GM20000 (cell line): Measurements from ENCODE around the gene NSG1.

Source experiments
- DNase-seq: peaks from one replicate; pipeline ENCODE4 v3.0.0; 2012; ENCODE audit warnings: low spot score
- TF ChIP-seq, protein P1 (sequence below): IDR thresholded peaks from 2 replicates; pipeline ENCODE4 v1.5.1; 2012; ENCODE audit warnings: mild to moderate bottlenecking, control low read depth; ENCODE audit errors: extremely low read depth, missing control alignments

The NSG1 gene

DNA sequence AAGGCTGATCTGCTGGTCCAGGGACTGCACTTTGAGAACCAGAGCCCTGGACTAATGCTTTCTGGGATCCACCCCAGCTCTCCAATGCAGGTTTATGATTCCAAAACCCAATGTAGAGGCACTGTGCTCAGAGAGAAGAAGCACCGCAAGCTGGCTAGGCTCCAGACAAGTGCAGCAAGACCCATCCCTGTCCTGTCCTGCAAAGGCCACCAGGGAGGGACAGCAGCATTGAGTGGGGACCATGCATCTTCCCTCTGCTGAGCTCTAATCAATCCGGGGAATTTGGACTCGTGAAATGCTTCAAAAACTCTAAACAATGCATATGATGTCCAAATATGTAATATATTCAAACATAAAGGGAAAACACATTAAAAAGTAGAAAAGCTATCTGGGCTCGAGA is 10.8 kb upstream of the NSG1 start:
- DNase-seq, result no peak
- TF ChIP-seq, protein P1, sequence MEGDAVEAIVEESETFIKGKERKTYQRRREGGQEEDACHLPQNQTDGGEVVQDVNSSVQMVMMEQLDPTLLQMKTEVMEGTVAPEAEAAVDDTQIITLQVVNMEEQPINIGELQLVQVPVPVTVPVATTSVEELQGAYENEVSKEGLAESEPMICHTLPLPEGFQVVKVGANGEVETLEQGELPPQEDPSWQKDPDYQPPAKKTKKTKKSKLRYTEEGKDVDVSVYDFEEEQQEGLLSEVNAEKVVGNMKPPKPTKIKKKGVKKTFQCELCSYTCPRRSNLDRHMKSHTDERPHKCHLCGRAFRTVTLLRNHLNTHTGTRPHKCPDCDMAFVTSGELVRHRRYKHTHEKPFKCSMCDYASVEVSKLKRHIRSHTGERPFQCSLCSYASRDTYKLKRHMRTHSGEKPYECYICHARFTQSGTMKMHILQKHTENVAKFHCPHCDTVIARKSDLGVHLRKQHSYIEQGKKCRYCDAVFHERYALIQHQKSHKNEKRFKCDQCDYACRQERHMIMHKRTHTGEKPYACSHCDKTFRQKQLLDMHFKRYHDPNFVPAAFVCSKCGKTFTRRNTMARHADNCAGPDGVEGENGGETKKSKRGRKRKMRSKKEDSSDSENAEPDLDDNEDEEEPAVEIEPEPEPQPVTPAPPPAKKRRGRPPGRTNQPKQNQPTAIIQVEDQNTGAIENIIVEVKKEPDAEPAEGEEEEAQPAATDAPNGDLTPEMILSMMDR, result no peak

DNA sequence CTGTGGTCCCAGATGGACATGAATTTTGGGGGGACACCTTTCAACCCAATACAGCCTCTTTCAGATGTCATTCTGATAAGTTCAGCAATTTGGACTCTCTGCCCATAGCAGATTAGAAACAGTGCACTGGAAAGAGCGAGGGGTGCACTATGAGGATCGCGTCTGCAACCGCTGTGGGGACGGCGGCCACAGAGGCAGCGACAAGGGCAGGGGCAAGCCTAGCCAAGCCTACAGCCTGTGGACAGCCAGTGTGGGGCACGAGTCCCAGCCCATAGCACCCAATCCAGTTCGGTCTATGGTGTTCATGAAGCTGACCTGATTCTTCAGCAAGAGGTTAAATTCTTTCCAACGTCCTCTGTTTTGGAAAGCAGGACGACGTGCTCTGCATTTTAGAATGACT is 9.7 kb upstream of the NSG1 start:
- DNase-seq, result no peak
- TF ChIP-seq, protein P1, result no peak

DNA sequence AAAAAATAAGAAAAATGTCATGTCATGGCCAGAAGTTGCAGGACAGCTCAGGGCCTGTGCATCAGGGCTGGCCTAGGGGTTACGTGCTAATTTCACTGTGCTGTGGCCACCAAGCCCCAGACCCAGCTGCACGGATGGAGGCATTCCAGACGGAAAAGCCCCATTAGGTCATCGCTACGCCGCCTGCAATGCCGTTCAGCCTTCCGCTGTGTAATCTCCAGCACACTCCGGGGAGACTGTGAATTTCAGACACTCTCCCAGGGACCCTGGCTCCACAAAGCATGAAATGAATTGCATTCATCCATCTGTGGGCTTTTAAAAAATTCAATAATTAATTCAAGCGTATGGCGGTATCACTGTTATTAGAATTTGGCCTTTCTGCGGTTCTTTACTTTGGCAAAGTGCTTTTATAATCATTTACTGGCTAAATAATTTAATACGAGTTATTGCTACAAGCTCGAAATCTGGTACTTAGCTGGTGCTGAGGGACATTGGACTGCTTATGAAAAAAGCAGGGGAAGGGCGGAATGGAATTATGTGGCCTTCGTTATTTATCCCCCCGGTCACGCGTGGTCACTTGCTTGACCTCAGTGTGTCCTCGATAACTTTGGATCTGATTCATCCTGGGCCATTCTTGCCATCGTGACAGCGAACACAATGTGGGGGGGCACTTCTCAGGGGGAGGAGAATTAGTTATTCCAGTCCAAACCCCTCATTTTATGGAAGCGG is 9.0 kb upstream of the NSG1 start:
- TF ChIP-seq, protein P1, result no peak
- DNase-seq, result no peak

- TF ChIP-seq, protein P1, result no peak
- DNase-seq, result no peak
Measured at GRCh38 chr4:4379540-4380087, 7.3 kb upstream of the NSG1 start.

DNA sequence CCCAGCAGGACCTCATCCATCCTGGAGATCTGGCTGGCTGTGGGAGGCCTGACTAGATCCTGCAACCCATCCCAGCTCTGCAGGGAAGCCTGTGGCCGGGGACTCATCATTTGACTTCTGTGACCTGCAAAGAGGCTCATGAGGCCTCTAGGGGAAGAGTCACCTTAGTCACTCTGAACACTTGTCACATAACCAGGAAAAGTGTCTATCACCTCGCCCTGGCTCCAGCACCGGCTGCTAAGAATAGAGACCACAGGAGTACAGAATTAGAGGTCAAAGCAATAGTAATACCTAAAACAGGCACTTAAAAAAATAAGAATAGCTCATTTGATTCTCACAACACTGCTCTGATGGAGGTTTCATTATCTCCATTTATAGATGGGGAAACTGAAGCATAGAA is 3.8 kb upstream of the NSG1 start:
- no peak for DNase-seq
- TF ChIP-seq, protein P1, result no peak

DNA sequence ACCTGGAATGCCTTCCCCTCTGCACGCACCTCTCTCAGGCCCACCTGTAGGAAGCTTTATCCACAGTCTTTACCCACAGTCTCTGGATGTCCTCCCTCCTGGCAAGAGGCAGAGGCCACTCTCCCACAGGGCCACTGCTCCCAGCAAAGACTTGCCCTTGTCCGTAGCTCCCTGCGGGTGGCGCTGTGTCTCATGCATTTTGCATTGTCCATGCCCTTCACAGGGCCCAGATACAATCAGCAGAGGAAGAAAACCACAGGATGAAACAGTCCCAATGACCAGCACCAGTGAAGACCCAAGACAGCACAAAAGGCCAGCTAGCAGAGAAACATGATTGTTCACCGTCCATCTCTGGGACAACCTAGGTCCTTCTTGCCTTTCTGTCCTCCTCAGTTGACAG is 2.1 kb upstream of the NSG1 start:
- TF ChIP-seq, protein P1, result no peak
- DNase-seq, result no peak

DNA sequence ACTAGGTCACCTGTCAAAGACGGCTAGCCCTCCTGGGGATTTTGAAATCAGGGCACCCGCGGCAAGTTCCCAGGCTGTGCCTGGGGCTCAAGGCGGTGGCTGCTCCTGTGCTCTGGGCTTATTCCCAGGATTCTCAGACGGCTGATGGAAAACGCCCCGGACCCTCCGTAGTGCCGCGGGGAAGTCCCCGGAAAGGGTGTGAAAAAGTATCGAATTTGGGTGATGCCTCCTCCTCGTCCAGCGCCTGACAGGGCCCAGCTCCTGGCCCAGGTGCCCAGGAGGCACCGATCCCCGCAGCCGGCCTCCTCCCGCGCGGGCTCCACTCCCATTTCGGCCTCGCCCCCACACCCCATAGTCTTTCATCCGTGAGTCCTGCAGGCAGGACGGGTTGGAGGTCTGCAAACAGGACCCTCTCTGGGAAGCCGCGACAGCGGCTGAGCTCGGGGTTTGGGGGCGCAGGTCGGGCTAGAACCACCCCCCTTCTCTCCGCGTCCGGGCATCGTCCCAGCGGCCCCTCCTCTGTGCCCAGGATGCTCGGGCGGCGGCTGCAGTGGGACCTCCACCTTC is 1.1 kb upstream of the NSG1 start:
- TF ChIP-seq, protein P1, result no peak
- no peak for DNase-seq
